ENCODE measurements around the gene TST. TPM values are rescaled to one million over a fixed set of nuclear protein-coding genes. Genes with fewer than 3 reads are reported as not detected.
A peak's percentile ranks its signal among the peaks of the same experiment; 100 is the strongest.

Gene TST
- total RNA-seq = 100 to 1,000 TPM in 1 of 4 donors, 10 to 100 TPM in 3; 47.9 to 114 (median 62.5) TPM

- WGBS, 2 donors = 1 to 2% methylated on average over 20 to 77 of the region's 107 CpGs
- peak within 1 kb of the TSS; percentile 91 for H3K4me3 ChIP-seq (ENCODE audit: low read depth, poor library complexity, severe bottlenecking)
- intact Hi-C loops (cut with DNase I; ENCODE audit: low total_unique reads) = no loop called here
- DNase-seq (ENCODE audit: low spot score in 2 of 2) = peak; percentile 45 to 94
- TF ChIP-seq POLR2A (IDR thresholded peaks at IDR 0.05) (peak in 1 of 2 donors; percentile 17), CTCF (IDR thresholded peaks at IDR 0.05) (no peak)
Measured at GRCh38 chr22:37019309-37020191, at the start of gene TST, which contains the start of gene MPST. Gene TST, minus strand, starts transcription at chr22:37019447. Its CDS starts 715 bp downstream, at chr22:37018732. Gene MPST, plus strand, starts transcription at chr22:37019742. Its CDS starts 95 bp downstream, at chr22:37019837.

- intact Hi-C loops (cut with DNase I; ENCODE audit: low total_unique reads) = no loop called here
- TF ChIP-seq CTCF (IDR thresholded peaks at IDR 0.05) = no peak
- TF ChIP-seq POLR2A (IDR thresholded peaks at IDR 0.05) = no peak
- H3K4me3 ChIP-seq (ENCODE audit: low read depth, poor library complexity, severe bottlenecking) = no peak overlapping the region
- 23 to 28% methylated on average over 28 to 36 of the region's 36 CpGs for WGBS, 2 donors
- no peak for DNase-seq (ENCODE audit: low spot score in 2 of 2)
Measured at GRCh38 chr22:37068859-37069258, 49.6 kb upstream of the TST start.

GRCh38 chr22:37067428-37067827 lies 48.2 kb upstream of the TST start:
- H3K4me3 ChIP-seq (ENCODE audit: low read depth, poor library complexity, severe bottlenecking) = no peak overlapping the region
- no peak for TF ChIP-seq POLR2A (IDR thresholded peaks at IDR 0.05)
- TF ChIP-seq CTCF (IDR thresholded peaks at IDR 0.05) = no peak
- WGBS, 2 donors = 70 to 75% methylated on average over 10 of the region's 10 CpGs
- DNase-seq (ENCODE audit: low spot score in 2 of 2) = no peak
- intact Hi-C loops (cut with DNase I; ENCODE audit: low total_unique reads) = no loop called here

GRCh38 chr22:37065961-37066360 lies 46.7 kb upstream of the TST start:
- TF ChIP-seq CTCF (IDR thresholded peaks at IDR 0.05) (no peak), POLR2A (IDR thresholded peaks at IDR 0.05) (no peak)
- WGBS, 2 donors = 78 to 85% methylated on average over 4 to 9 of the region's 9 CpGs
- intact Hi-C loops (cut with DNase I; ENCODE audit: low total_unique reads) = no loop called here
- H3K4me3 ChIP-seq (ENCODE audit: low read depth, poor library complexity, severe bottlenecking) = no peak overlapping the region
- no peak for DNase-seq (ENCODE audit: low spot score in 2 of 2)

GRCh38 chr22:37065180-37065579 lies 45.9 kb upstream of the TST start:
- 67 to 80% methylated on average over 2 to 3 of the region's 3 CpGs for WGBS, 2 donors
- intact Hi-C loops (cut with DNase I; ENCODE audit: low total_unique reads) = no loop called here
- H3K4me3 ChIP-seq (ENCODE audit: low read depth, poor library complexity, severe bottlenecking) = no peak overlapping the region
- TF ChIP-seq POLR2A (IDR thresholded peaks at IDR 0.05) (no peak), CTCF (IDR thresholded peaks at IDR 0.05) (no peak)
- no peak for DNase-seq (ENCODE audit: low spot score in 2 of 2)
